AG08396 (cell line): ENCODE results near the gene SREBF2.
"Not testable (repeated sequence)": the region's sequence is repeated elsewhere in the genome, so short reads cannot be mapped to it uniquely, and the experiment has no call there.

Source experiments
- DNase-seq: peaks from one replicate; pipeline ENCODE4 v3.0.0; 2012; ENCODE audit warnings: low spot score, mixed read lengths

SREBF2 gene

GRCh38 chr22:41842996-41843970, 10.4 kb downstream of the SREBF2 start:
- no peak for DNase-seq

- no peak for DNase-seq
Measured at GRCh38 chr22:41844036-41844435, 11.1 kb downstream of the SREBF2 start.

- no peak for DNase-seq
Measured at GRCh38 chr22:41844513-41844912, 11.6 kb downstream of the SREBF2 start.

GRCh38 chr22:41845380-41846267, 12.7 kb downstream of the SREBF2 start:
- no peak for DNase-seq

- no peak for DNase-seq
Measured at GRCh38 chr22:41846268-41846987, 13.5 kb downstream of the SREBF2 start.

GRCh38 chr22:41847300-41847699, 14.4 kb downstream of the SREBF2 start:
- DNase-seq = no peak

GRCh38 chr22:41848468-41848867, 15.6 kb downstream of the SREBF2 start:
- DNase-seq = no peak

- DNase-seq = no peak
Measured at GRCh38 chr22:41856469-41856868, 23.6 kb downstream of the SREBF2 start.

- DNase-seq = peak; percentile 49
Measured at GRCh38 chr22:41857155-41857859, 24.4 kb downstream of the SREBF2 start.

GRCh38 chr22:41857860-41858199, 24.9 kb downstream of the SREBF2 start:
- no peak for DNase-seq

GRCh38 chr22:41862160-41862529, 29.2 kb downstream of the SREBF2 start:
- no peak for DNase-seq

- DNase-seq = peak; percentile 29
Measured at GRCh38 chr22:41862530-41863266, 29.8 kb downstream of the SREBF2 start.

- no peak for DNase-seq
Measured at GRCh38 chr22:41863472-41863871, 30.6 kb downstream of the SREBF2 start.

GRCh38 chr22:41868556-41868955, 35.7 kb downstream of the SREBF2 start:
- no peak for DNase-seq

GRCh38 chr22:41870081-41870480, 37.2 kb downstream of the SREBF2 start:
- DNase-seq = not testable (repeated sequence)

- no peak for DNase-seq
Measured at GRCh38 chr22:41870786-41871185, 37.9 kb downstream of the SREBF2 start.

GRCh38 chr22:41873391-41873790, 40.5 kb downstream of the SREBF2 start:
- no peak for DNase-seq

- no peak for DNase-seq
Measured at GRCh38 chr22:41874090-41874489, 41.2 kb downstream of the SREBF2 start.

GRCh38 chr22:41875531-41876270, 42.8 kb downstream of the SREBF2 start:
- DNase-seq = no peak

GRCh38 chr22:41876275-41876674, 43.4 kb downstream of the SREBF2 start:
- DNase-seq = peak; percentile 42
